ENCODE data around the gene C16orf89.

- TF ChIP-seq CTCF (IDR thresholded peaks at IDR 0.05; ENCODE audit: insufficient read depth, low read depth, low read length), result no peak
- TF ChIP-seq EZH2 (IDR thresholded peaks at IDR 0.05; ENCODE audit: insufficient read depth, low read length), result no peak
Measured at GRCh38 chr16:5062790-5063765, 2.7 kb downstream of the C16orf89 start.
